Loucy (cell line): Measurements from ENCODE around the gene NXN.
"Not testable (repeated sequence)": the region's sequence is repeated elsewhere in the genome, so short reads cannot be mapped to it uniquely, and the experiment has no call there.

Source experiments
- EZH2phosphoT487 ChIP-seq: fragments of 200-600 bp; IDR thresholded peaks from 2 replicates; pipeline ENCODE4 v1.6.1; 2018; ENCODE audit warnings: antibody characterized with exemption, mild to moderate bottlenecking, moderate library complexity, borderline replicate concordance
- TF ChIP-seq, protein P1 (sequence below): fragments of 200-600 bp; sonication (generic); conservative IDR thresholded peaks from 2 replicates; pipeline ENCODE4 v1.5.1; 2014; ENCODE audit warnings: mild to moderate bottlenecking, antibody characterized with exemption, low read length

DNA sequence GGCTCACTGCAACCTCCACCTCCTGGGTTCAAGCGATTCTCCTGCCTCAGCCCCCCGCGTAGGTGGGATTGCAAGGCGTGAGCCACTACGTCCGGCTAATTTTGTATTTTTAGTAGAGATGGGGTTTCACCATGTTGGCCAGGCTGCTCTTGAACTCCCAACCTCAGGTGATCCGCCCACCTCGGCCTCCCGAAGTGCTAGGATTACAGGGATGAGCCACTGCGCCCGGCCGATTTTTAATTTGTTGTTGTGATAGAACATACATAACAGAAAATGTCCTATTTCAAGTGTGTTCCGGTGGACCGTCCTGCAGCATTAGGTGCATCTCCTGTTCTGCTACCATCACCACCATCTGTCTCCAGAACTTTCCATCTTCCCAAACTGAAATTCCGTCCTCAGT, 55.3 kb downstream of the NXN start:
- not testable (repeated sequence) for TF ChIP-seq EZH2phosphoT487
- TF ChIP-seq, protein P1, sequence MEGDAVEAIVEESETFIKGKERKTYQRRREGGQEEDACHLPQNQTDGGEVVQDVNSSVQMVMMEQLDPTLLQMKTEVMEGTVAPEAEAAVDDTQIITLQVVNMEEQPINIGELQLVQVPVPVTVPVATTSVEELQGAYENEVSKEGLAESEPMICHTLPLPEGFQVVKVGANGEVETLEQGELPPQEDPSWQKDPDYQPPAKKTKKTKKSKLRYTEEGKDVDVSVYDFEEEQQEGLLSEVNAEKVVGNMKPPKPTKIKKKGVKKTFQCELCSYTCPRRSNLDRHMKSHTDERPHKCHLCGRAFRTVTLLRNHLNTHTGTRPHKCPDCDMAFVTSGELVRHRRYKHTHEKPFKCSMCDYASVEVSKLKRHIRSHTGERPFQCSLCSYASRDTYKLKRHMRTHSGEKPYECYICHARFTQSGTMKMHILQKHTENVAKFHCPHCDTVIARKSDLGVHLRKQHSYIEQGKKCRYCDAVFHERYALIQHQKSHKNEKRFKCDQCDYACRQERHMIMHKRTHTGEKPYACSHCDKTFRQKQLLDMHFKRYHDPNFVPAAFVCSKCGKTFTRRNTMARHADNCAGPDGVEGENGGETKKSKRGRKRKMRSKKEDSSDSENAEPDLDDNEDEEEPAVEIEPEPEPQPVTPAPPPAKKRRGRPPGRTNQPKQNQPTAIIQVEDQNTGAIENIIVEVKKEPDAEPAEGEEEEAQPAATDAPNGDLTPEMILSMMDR, result not testable (repeated sequence)
